Testis (tissue), 3 donors: Measurements from ENCODE around the gene APBB3. TPM values are rescaled to one million over a fixed set of nuclear protein-coding genes. Genes with fewer than 3 reads are reported as not detected.

Source experiments
- DNase-seq: peaks from one replicate; pipeline ENCODE4 v3.0.0-alpha.2; 2019
- H3K27ac ChIP-seq, 2 donors: fragments of 200-600 bp; sonication (generic); one replicate each; pipeline ENCODE4 v1.5.1; 2019
- H3K27me3 ChIP-seq: fragments of 200-600 bp; sonication (generic); one replicate; pipeline ENCODE4 v1.5.1; 2019
- H3K36me3 ChIP-seq: fragments of 200-600 bp; sonication (generic); one replicate; pipeline ENCODE4 v1.5.1; 2017; ENCODE audit warnings: low read depth; ENCODE audit errors: missing control alignments
- H3K4me1 ChIP-seq: fragments of 200-600 bp; sonication (generic); one replicate; pipeline ENCODE4 v1.5.1; 2019
- H3K4me3 ChIP-seq, 2 donors: fragments of 200-600 bp; sonication (generic); one replicate each; pipeline ENCODE4 v1.5.1; 2017 to 2019
- H3K9me3 ChIP-seq: fragments of 200-600 bp; sonication (generic); one replicate; pipeline ENCODE4 v1.5.1; 2017
- POLR2A ChIP-seq: fragments of 450-650 bp; IDR thresholded peaks from one replicate; pipeline ENCODE4 v1.6.1; 2017; ENCODE audit warnings: antibody characterized with exemption, mild to moderate bottlenecking, moderate library complexity
- WGBS, 2 donors: methylation state at CpG; one replicate each; pipeline ENCODE4 v1.1.5; 2018; 5-methylcytosine and 5-hydroxymethylcytosine counted together
- intact Hi-C: fragments of 100-400 bp; cut with DNase I; formaldehyde crosslinking; loops from one replicate; pipeline ENCODE4 v1.15.1; 2023; ENCODE audit warnings: low total_unique reads
- polyA plus RNA-seq: library from polyadenylated mRNA; stranded (reverse); fragments of 350-450 nt; fragmentation: Illumina TruSeq; extraction: RNeasy Lipid Tissue Mini Kit (QIAGEN cat#74804); gene quantifications from one replicate; pipeline ENCODE4 v1.2.3, GENCODE V29; 2014; ENCODE audit warnings: low read depth, low replicate concordance; ENCODE audit not compliant: insufficient read depth
- total RNA-seq, 2 donors: library from RNA; depleted of rRNA; stranded (reverse); fragments of >200 nt; gene quantifications; one replicate each; pipeline ENCODE4 v1.2.3, GENCODE V29; 2016
- TF ChIP-seq, protein P1 (sequence below), 3 experiments: fragments of 450-650 bp in 2 of 3; fragments of 200-600 bp in 1 of 3; sonication (generic) in 1 of 3; IDR thresholded peaks; one replicate each; pipeline ENCODE4 v1.5.1; 2016 to 2019; ENCODE audit warnings: antibody characterized with exemption in 3 of 3, mild to moderate bottlenecking in 2 of 3, moderate library complexity in 1 of 3

The APBB3 gene
- total and polyA plus RNA-seq, 3 donors from 2014 or later = 73.1 to 129 (median 122) TPM

DNA sequence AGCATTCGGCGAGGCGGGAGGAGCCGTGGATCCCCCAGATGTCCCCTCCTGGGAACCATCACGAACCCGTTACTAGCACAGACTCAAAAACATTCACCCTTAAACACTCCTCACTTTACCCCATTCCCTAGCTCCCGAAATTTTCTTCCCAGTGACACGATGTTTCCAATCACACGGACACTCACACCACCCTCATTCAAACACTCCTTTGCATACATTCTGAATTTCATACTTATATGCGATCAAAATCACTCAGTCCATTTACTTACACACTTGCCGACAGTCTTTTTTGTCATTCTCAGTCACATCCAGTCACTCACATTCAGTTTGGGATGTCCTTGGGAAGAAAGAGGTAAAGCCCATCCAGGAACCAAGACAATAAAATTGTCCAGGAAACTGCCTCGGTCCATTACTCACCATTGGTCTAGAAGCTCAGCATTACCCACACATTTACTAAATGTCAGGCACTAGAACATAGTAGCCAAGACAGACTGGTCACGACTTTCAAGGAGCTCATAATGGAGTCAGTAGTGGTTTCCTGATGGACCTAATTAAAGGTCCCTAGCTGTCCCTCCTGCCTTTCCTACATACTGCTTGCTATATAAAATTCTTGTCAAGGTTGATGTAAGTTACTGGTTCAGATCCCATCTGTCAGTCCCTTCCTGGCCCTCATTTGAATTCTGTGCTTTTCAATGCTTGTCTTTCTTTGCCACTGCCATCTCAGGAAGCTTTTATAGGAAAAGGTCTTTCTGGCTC is 804 bp upstream of the APBB3 start:
- no peaks in the 10 kb centered on the region for H3K27me3 ChIP-seq
- no peaks in the 10 kb centered on the region for H3K9me3 ChIP-seq
- peak overlapping the region; percentile 61 to 76 for H3K4me3 ChIP-seq
- H3K36me3 ChIP-seq = no peaks in the 10 kb centered on the region
- 2 to 4% methylated on average over 13 of the region's 13 CpGs for WGBS, 2 donors
- intact Hi-C loops = no loop called here
- peak overlapping the region; percentile 86 to 93 for H3K27ac ChIP-seq
- TF ChIP-seq, protein P1, sequence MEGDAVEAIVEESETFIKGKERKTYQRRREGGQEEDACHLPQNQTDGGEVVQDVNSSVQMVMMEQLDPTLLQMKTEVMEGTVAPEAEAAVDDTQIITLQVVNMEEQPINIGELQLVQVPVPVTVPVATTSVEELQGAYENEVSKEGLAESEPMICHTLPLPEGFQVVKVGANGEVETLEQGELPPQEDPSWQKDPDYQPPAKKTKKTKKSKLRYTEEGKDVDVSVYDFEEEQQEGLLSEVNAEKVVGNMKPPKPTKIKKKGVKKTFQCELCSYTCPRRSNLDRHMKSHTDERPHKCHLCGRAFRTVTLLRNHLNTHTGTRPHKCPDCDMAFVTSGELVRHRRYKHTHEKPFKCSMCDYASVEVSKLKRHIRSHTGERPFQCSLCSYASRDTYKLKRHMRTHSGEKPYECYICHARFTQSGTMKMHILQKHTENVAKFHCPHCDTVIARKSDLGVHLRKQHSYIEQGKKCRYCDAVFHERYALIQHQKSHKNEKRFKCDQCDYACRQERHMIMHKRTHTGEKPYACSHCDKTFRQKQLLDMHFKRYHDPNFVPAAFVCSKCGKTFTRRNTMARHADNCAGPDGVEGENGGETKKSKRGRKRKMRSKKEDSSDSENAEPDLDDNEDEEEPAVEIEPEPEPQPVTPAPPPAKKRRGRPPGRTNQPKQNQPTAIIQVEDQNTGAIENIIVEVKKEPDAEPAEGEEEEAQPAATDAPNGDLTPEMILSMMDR (IDR thresholded peaks at IDR 0.05) = no peak
- TF ChIP-seq POLR2A = no peak
- H3K4me1 ChIP-seq = peaks cover 36% of the 10 kb centered on the region
- no peak for DNase-seq

DNA sequence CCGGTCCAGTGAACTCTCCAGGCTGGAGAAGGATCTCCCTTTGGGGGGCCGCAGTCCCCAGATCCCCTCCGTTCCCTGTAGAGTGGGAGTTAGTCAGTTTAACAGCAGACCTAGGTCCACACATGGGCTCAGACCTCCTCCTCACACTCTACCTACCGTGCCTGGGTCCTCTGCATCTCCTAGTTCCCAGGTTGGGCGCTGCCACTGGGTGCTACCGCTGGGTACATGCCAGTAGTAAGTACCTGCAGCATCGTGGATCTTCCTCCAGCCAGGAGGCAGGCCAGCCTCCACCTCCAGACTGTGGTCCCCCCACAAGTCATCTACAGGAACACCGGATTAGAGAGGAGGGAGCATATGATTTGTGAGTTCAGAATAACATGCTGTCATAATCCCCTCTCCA is 802 bp downstream of the APBB3 start:
- TF ChIP-seq, protein P1 (IDR thresholded peaks at IDR 0.05) = no peak
- TF ChIP-seq POLR2A = no peak
- DNase-seq = no peak
- intact Hi-C loops = no loop called here
- Histone ChIP-seq H3K4me3 (peak overlapping the region; percentile 61 to 76), H3K4me1 (peaks cover 23% of the 10 kb centered on the region), H3K36me3 (no peaks in the 10 kb centered on the region), H3K27me3 (no peaks in the 10 kb centered on the region), H3K27ac (peak overlapping the region; percentile 86 to 93), H3K9me3 (no peaks in the 10 kb centered on the region)
- WGBS, 2 donors = 37 to 43% methylated on average over 8 of the region's 8 CpGs

GRCh38 chr5:140561753-140562523 is 2.5 kb downstream of the APBB3 start:
- Histone ChIP-seq H3K4me1 (peaks cover 30% of the 10 kb centered on the region), H3K27me3 (no peaks in the 10 kb centered on the region), H3K9me3 (no peaks in the 10 kb centered on the region), H3K27ac (no peak overlapping the region), H3K36me3 (no peaks in the 10 kb centered on the region), H3K4me3 (no peak overlapping the region)
- intact Hi-C loops = no loop called here
- WGBS, 2 donors = 88 to 91% methylated on average over 8 to 10 of the region's 10 CpGs
- TF ChIP-seq, protein P1 (IDR thresholded peaks at IDR 0.05) = no peak
- DNase-seq = no peak

DNA sequence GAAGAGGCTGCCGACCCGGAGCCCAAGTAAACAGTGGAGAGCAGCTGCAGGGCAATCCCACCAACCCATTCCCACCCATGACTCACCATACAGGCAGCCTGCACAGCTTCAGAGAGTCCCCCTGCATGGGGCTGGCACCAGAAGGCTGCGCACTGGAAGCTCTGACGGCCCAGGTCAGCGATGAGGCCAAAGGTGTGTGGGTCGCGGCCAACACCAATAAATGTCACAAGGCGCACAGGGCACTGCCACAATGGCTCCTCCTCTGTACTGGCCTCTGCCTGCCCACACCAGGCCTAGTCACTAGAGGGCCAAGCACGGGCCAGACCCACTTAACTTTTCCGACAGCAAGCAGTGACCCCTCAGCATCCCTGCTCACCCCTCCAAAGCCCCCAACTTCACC is 4.2 kb downstream of the APBB3 start:
- Histone ChIP-seq H3K36me3 (no peaks in the 10 kb centered on the region), H3K9me3 (no peaks in the 10 kb centered on the region), H3K27ac (no peak overlapping the region), H3K27me3 (no peaks in the 10 kb centered on the region), H3K4me3 (no peak overlapping the region), H3K4me1 (peaks cover 37% of the 10 kb centered on the region)
- TF ChIP-seq POLR2A = no peak
- TF ChIP-seq, protein P1 (IDR thresholded peaks at IDR 0.05) = no peak
- no peak for DNase-seq
- 85 to 89% methylated on average over 10 of the region's 10 CpGs for WGBS, 2 donors
- intact Hi-C loops = no loop called here
